Prostate gland (tissue), 2 donors: ENCODE data around the gene GALM. TPM values are rescaled to one million over a fixed set of nuclear protein-coding genes. Genes with fewer than 3 reads are reported as not detected.

ENCODE experiments used
- DNase-seq: peaks from one replicate; pipeline ENCODE4 v3.0.0-alpha.2; 2019; ENCODE audit warnings: low spot score
- H3K27ac ChIP-seq, 2 donors: fragments of 200-600 bp; sonication (generic); 2 replicates each; pipeline ENCODE4 v1.5.1; 2017 to 2019
- H3K27me3 ChIP-seq: fragments of 200-600 bp; sonication (generic); replicated peaks from 2 replicates; pipeline ENCODE4 v1.5.1; 2019; ENCODE audit not compliant: insufficient read depth
- H3K36me3 ChIP-seq, 2 donors: fragments of 200-600 bp; sonication (generic); 1 replicate in 1 of 2; 2 replicates in 1 of 2; pipeline versions ENCODE4 v1.5.1 to v1.8.1; 2017 to 2019
- H3K4me1 ChIP-seq: fragments of 200-600 bp; sonication (generic); replicated peaks from 2 replicates; pipeline ENCODE4 v1.5.1; 2019
- H3K4me3 ChIP-seq, 2 donors: fragments of 200-600 bp; sonication (generic); 2 replicates each; pipeline ENCODE4 v1.5.1; 2017 to 2019
- H3K9me3 ChIP-seq: fragments of 200-600 bp; sonication (generic); 2 replicates; pipeline ENCODE4 v1.5.1; 2017
- CTCF ChIP-seq, 4 experiments: fragments of 200-600 bp in 2 of 4; fragments of 450-650 bp in 2 of 4; sonication (generic) in 2 of 4; IDR thresholded peaks; 1 replicate in 3 of 4; 2 replicates in 1 of 4; pipeline ENCODE4 v1.5.1; 2016 to 2019; ENCODE audit warnings: antibody characterized with exemption in 4 of 4, mild to moderate bottlenecking in 2 of 4, moderate library complexity in 2 of 4
- POLR2A ChIP-seq: fragments of 450-650 bp; IDR thresholded peaks from one replicate; pipeline ENCODE4 v1.6.1; 2016; ENCODE audit warnings: antibody characterized with exemption, mild to moderate bottlenecking
- POLR2AphosphoS5 ChIP-seq: sonication (generic); formaldehyde crosslinking; IDR thresholded peaks from one replicate; pipeline ENCODE4 v1.6.1; 2017; ENCODE audit warnings: antibody characterized with exemption
- WGBS: methylation state at CpG from one replicate; pipeline ENCODE4 v1.1.5; 2018; 5-methylcytosine and 5-hydroxymethylcytosine counted together
- intact Hi-C: fragments of 100-400 bp; cut with DNase I; formaldehyde crosslinking; loops from one replicate; pipeline ENCODE4 v1.14.2; 2022
- total RNA-seq, 2 donors: library from RNA; depleted of rRNA; stranded (reverse); fragments of >200 nt; gene quantifications; one replicate each; pipeline ENCODE4 v1.1.0, GENCODE V29; 2016

Gene GALM
- total RNA-seq, 2 donors from 2014 or later = 5.6 to 22.3 TPM

- H3K36me3 ChIP-seq = no peaks in the 10 kb centered on the region
- no peak overlapping the region for H3K27ac ChIP-seq
- WGBS = 91% methylated on average over 10 of the region's 10 CpGs
- no peaks in the 10 kb centered on the region for H3K27me3 ChIP-seq
- TF ChIP-seq CTCF (IDR thresholded peaks at IDR 0.05) (no peak), POLR2AphosphoS5 (no peak), POLR2A (no peak)
- intact Hi-C loops = no loop called here
- no peaks in the 10 kb centered on the region for H3K4me1 ChIP-seq
- H3K4me3 ChIP-seq = no peak overlapping the region
- no peaks in the 10 kb centered on the region for H3K9me3 ChIP-seq
- no peak for DNase-seq
These were observed 12.0 kb upstream of the GALM start for GRCh38 chr2:38653715-38654527.

GRCh38 chr2:38654528-38655381 is 11.2 kb upstream of the GALM start:
- Histone ChIP-seq H3K27me3 (no peaks in the 10 kb centered on the region), H3K27ac (no peak overlapping the region), H3K4me3 (no peak overlapping the region), H3K4me1 (no peaks in the 10 kb centered on the region), H3K36me3 (no peaks in the 10 kb centered on the region), H3K9me3 (no peaks in the 10 kb centered on the region)
- TF ChIP-seq POLR2AphosphoS5 = no peak
- no peak for TF ChIP-seq POLR2A
- TF ChIP-seq CTCF (IDR thresholded peaks at IDR 0.05) = no peak
- 83% methylated on average over 13 of the region's 13 CpGs for WGBS
- DNase-seq = no peak
- intact Hi-C loops = no loop called here

- intact Hi-C loops = no loop called here
- 100% methylated on average over 1 of the region's 1 CpG for WGBS
- DNase-seq = no peak
These were observed 10.5 kb upstream of the GALM start for GRCh38 chr2:38655441-38655840.

GRCh38 chr2:38656866-38657480 is 8.9 kb upstream of the GALM start:
- Histone ChIP-seq H3K9me3 (no peaks in the 10 kb centered on the region), H3K4me3 (no peak overlapping the region), H3K4me1 (no peaks in the 10 kb centered on the region), H3K27me3 (no peaks in the 10 kb centered on the region), H3K36me3 (no peaks in the 10 kb centered on the region), H3K27ac (no peak overlapping the region)
- intact Hi-C loops = no loop called here
- WGBS = 84% methylated on average over 4 of the region's 4 CpGs
- TF ChIP-seq CTCF (IDR thresholded peaks at IDR 0.05) = no peak
- TF ChIP-seq POLR2A = no peak
- no peak for TF ChIP-seq POLR2AphosphoS5
- no peak for DNase-seq

More at GRCh38 chr2:38655441-38655840, 10.5 kb upstream of the GALM start:
- Histone ChIP-seq H3K36me3 (no peaks in the 10 kb centered on the region), H3K27ac (no peak overlapping the region), H3K27me3 (no peaks in the 10 kb centered on the region), H3K4me3 (no peak overlapping the region), H3K9me3 (no peaks in the 10 kb centered on the region), H3K4me1 (no peaks in the 10 kb centered on the region)
- no peak for TF ChIP-seq CTCF (IDR thresholded peaks at IDR 0.05)
- no peak for TF ChIP-seq POLR2A
